ENCODE measurements around the gene ITGA11. TPM values are rescaled to one million over a fixed set of nuclear protein-coding genes. Genes with fewer than 3 reads are reported as not detected.

ITGA11 gene
- total and polyA plus RNA-seq, 2 of the 4 experiments (the other 2 are of a cell fraction) = 4.1 to 6.6 TPM

GRCh38 chr15:68307131-68307928, 124.6 kb downstream of the ITGA11 start:
- H2BK15ac ChIP-seq (ENCODE audit: low read depth, low read length) = peak overlapping the region; percentile 80; the same call in 1 of the 3 replicates
- H3K56ac ChIP-seq (ENCODE audit: extremely low read depth, insufficient read depth, low read length) = no peak overlapping the region
- H3K9ac ChIP-seq (ENCODE audit: low read depth, low read length) = peak overlapping the region; percentile 23; the same call in 1 of the 2 replicates
- H3K9me1 ChIP-seq (ENCODE audit: insufficient read depth, low read length) = 0 out of 2 replicates have a peak, but pooled peaks cover 3% of the 10 kb centered on the region
- no peak overlapping the region for H2BK5ac ChIP-seq (ENCODE audit: low read depth, low read length, poor library complexity, severe bottlenecking)
- no peak overlapping the region for H3K4me2 ChIP-seq (ENCODE audit: low read depth, low read length)
- H2AFZ ChIP-seq (replicated peaks; ENCODE audit: low read length, poor library complexity) = no peak overlapping the region
- WGBS, 2 experiments (ENCODE audit: extremely low coverage in 2 of 2, insufficient read length in 1 of 2) = 88% methylated on average over 6 of the region's 14 CpGs; no CpG with 5 or more reads in 1 of the 2 experiments
- no peak overlapping the region for H2AK9ac ChIP-seq (replicated peaks; ENCODE audit: low read depth, low read length, poor library complexity)
- H3K14ac ChIP-seq (replicated peaks; ENCODE audit: low read depth, low read length) = no peak overlapping the region
- dilution Hi-C loops (cut with HindIII; ENCODE audit: low sequenced_read_pairs, unreplicated experiment) (no loop called here), intact Hi-C loops (cut with micrococcal nuclease) (loop anchor here (2.0 to 10.0 kb wide), 4 partner anchors 125 to 617 kb away; partner anchors contain the start of gene ITGA11), in situ Hi-C loops (cut with MboI; ENCODE audit: low sequenced_read_pairs) (loop anchor here (5.0 to 10.0 kb wide), 2 partner anchors 365 to 567 kb away; no protein-coding TSS in a partner anchor)
- H4K5ac ChIP-seq (ENCODE audit: low read depth, low read length) = peak overlapping the region; percentile 68
- peaks cover 2% of the 10 kb centered on the region; the same call in 1 of the 2 replicates for H3K9me3 ChIP-seq (ENCODE audit: control insufficient read depth, insufficient read depth, low read length)
- H3K4ac ChIP-seq (ENCODE audit: low read depth, low read length) = peak overlapping the region; percentile 65
- no peaks in the 10 kb centered on the region for H4K20me1 ChIP-seq (ENCODE audit: insufficient read depth, low read length)
- no TSS peak for BruUV-seq (replicated peaks)
- no peaks in the 10 kb centered on the region for H3K27me3 ChIP-seq (ENCODE audit: control insufficient read depth, insufficient read depth, low read length)
- peak overlapping the region in 1 of 2 experiments; percentile 43; a peak in 1 of 4 replicates for H4K8ac ChIP-seq (ENCODE audit: low read depth in 2 of 2, low read length in 2 of 2)
- no peaks in the 10 kb centered on the region for H3K79me1 ChIP-seq (ENCODE audit: low read depth in 1 of 2, low read length in 2 of 2)
- no peak overlapping the region for H3K4me3 ChIP-seq (ENCODE audit: insufficient read depth, low read depth, low read length)
- POLR2A ChIA-PET (ENCODE audit: unreplicated experiment) = no interaction called here
- DNase-seq (no peak), ATAC-seq (ENCODE audit: low read depth) (no peak)
- CTCF ChIA-PET = interaction anchor here (0.6 to 1.7 kb wide), 9 partner anchors 10 to 618 kb away, joined by 3 to 9 read pairs (median 3); no protein-coding TSS in a partner anchor
- H3K27ac ChIP-seq (ENCODE audit: insufficient read depth, low read length) = no peak overlapping the region
- peak overlapping the region; percentile 80; the same call in 1 of the 2 replicates for H2AK5ac ChIP-seq (ENCODE audit: low read depth, low read length)
- no peak overlapping the region for H3K23ac ChIP-seq (ENCODE audit: low read depth, low read length)
- H2BK120ac ChIP-seq (ENCODE audit: low read depth, low read length) = peak overlapping the region; percentile 88
- H3K36me3 ChIP-seq (ENCODE audit: control insufficient read depth, insufficient read depth, low read length) = peaks cover 6% of the 10 kb centered on the region; the same call in 1 of the 2 replicates
- H3K4me1 ChIP-seq (ENCODE audit: control insufficient read depth, insufficient read depth, low read length) = peaks cover 17% of the 10 kb centered on the region
- peak overlapping the region; percentile 86 for H4K91ac ChIP-seq (ENCODE audit: insufficient read depth, low read depth, low read length)
- peak overlapping the region; percentile 81; the same call in 1 of the 2 replicates for H2BK20ac ChIP-seq (ENCODE audit: low read depth, low read length)
- peak overlapping the region; percentile 78; the same call in 1 of the 2 replicates for H3K18ac ChIP-seq (ENCODE audit: low read depth, low read length)
- TF ChIP-seq RCOR1 (IDR thresholded peaks at IDR 0.05; ENCODE audit: insufficient replicate concordance, low read length) (no peak), BHLHE40 (IDR thresholded peaks at IDR 0.05; ENCODE audit: low read depth, low read length) (no peak), FOS (IDR thresholded peaks at IDR 0.05; ENCODE audit: low read depth, low read length) (no peak), MXI1 (IDR thresholded peaks at IDR 0.05; ENCODE audit: borderline replicate concordance, low read depth, low read length) (no peak), MAZ (IDR thresholded peaks at IDR 0.05; ENCODE audit: borderline replicate concordance, low read depth, low read length) (no peak), SMC3 (IDR thresholded peaks at IDR 0.05; ENCODE audit: low read depth, low read length) (no peak), POLR2A (IDR thresholded peaks at IDR 0.05; ENCODE audit: low read depth, low read length) (no peak), USF2 (IDR thresholded peaks at IDR 0.05; ENCODE audit: low read depth, low read length) (no peak), CHD1 (IDR thresholded peaks at IDR 0.05; ENCODE audit: low read depth, low read length) (no peak), CEBPB (IDR thresholded peaks at IDR 0.05; ENCODE audit: low read depth, low read length) (no peak), NFE2L2 (IDR thresholded peaks at IDR 0.05; ENCODE audit: low read depth, low read length) (no peak), CTCF (conservative IDR thresholded peaks at IDR 0.05; ENCODE audit: low read depth, low read length) (no peak), MAFK (IDR thresholded peaks at IDR 0.05; ENCODE audit: low read depth, low read length) (no peak), RAD21 (IDR thresholded peaks at IDR 0.05; ENCODE audit: low read length) (no peak), RFX5 (IDR thresholded peaks at IDR 0.05; ENCODE audit: low read depth, low read length) (no peak)

Measured in IMR-90 (cell line).